ENCODE data around the gene ARHGEF10L.

DNA sequence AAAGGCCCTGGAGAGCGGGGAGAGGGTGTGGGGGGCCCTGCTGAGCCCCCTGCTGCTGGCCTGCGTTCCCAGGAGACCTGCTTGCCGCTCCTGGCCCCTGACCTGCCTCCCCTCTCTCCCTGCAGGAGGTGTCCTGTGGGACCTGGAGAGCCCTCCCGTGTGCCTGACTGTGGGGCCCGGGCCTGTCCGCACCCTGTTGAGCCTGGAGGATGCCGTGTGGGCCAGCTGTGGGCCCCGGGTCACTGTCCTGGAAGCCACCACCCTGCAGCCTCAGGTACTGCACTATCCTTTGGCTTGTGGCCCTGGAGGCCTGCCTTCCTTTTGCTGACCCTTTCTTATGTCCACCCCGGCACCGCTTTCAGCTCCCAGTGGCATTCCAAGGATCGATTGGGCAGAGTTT is 124.8 kb downstream of the ARHGEF10L start:
- no peak for TF ChIP-seq POLR2A (IDR thresholded peaks at IDR 0.05; ENCODE audit: low read depth, low read length)
- no peak for TF ChIP-seq POLR2AphosphoS5 (IDR thresholded peaks at IDR 0.05; ENCODE audit: low read depth, low read length)
